ENCODE results near the gene ZNF512B.
"Not testable (repeated sequence)": the region's sequence is repeated elsewhere in the genome, so short reads cannot be mapped to it uniquely, and the experiment has no call there.

ZNF512B gene

DNA sequence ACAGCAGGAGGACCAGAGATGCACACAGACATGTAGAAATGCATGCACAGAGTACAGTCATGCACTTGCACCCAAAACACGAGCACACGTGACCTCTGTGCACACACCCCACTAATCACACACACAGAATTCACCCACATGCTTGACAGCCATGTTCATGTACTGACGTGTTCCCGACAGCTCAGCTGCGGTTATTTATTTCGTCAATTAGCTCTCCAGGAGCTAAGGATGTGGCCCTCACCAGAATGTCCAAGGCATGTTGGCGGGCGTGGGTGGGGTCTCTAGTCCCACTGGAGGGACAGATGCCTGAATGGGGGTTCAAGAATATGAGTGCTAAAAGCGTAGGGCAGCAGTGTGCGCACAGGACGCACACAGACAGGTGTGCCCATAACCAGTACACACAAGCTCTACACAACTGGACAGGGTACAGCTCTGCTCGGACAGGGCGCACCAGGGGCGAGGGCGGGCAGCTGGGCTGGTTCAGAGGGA, 10.6 kb upstream of the ZNF512B start:
- TF ChIP-seq, protein P1, sequence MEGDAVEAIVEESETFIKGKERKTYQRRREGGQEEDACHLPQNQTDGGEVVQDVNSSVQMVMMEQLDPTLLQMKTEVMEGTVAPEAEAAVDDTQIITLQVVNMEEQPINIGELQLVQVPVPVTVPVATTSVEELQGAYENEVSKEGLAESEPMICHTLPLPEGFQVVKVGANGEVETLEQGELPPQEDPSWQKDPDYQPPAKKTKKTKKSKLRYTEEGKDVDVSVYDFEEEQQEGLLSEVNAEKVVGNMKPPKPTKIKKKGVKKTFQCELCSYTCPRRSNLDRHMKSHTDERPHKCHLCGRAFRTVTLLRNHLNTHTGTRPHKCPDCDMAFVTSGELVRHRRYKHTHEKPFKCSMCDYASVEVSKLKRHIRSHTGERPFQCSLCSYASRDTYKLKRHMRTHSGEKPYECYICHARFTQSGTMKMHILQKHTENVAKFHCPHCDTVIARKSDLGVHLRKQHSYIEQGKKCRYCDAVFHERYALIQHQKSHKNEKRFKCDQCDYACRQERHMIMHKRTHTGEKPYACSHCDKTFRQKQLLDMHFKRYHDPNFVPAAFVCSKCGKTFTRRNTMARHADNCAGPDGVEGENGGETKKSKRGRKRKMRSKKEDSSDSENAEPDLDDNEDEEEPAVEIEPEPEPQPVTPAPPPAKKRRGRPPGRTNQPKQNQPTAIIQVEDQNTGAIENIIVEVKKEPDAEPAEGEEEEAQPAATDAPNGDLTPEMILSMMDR (conservative IDR thresholded peaks at IDR 0.05): no peak
- no peak for TF ChIP-seq ZFX (IDR thresholded peaks at IDR 0.05)
- peak overlapping the region; percentile 97 for H3K27ac ChIP-seq

DNA sequence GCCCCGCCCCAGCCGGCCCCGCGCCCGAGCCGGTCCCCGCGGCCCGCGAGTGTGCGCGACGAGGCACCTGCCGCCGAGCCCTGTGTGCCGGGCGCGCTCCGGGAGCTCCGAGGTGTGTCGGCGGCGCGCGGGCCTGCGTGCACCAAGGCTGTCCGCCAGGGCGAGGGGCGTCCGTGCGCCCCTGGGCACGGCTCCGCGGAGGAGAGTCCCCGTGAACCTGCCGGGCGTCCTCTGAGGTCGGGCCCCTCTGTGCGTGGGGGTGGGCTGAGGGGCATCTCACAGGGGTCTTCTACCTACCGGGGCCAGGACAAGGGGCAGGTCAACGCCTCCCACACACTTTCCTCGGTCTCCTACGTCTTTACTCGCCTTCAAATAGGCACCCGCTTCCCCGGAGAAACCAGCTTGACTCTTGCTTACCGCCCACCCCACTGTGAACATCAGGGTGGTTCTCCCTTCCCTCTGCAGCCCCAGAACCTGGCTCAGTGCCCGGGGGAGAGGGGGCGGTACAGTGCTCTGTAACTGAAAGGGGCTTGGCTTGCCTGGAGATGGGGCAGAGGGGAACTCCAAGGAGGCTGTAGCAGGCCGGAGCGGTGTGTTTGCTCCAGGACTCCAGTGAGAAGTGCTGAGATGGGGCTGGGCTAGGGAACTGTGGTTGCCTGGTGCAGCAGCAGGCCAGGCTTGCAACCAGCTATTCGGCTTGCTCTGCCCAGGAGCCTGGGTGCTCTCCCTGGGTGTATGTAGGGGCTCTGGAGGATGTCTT, 10.0 kb upstream of the ZNF512B start, which contains the start of gene SAMD10:
Gene SAMD10, minus strand, starts transcription at position 86 of the 760 bp plus-strand sequence. CDS start 175 bp downstream, outside the sequence.
- no peak; the same call in 1 of the 2 replicates for TF ChIP-seq ZFX (IDR thresholded peaks at IDR 0.05)
- TF ChIP-seq, protein P1 (conservative IDR thresholded peaks at IDR 0.05): no peak; the same call in 1 of the 2 replicates
- H3K27ac ChIP-seq: peak within 1 kb of the TSS; percentile 97

DNA sequence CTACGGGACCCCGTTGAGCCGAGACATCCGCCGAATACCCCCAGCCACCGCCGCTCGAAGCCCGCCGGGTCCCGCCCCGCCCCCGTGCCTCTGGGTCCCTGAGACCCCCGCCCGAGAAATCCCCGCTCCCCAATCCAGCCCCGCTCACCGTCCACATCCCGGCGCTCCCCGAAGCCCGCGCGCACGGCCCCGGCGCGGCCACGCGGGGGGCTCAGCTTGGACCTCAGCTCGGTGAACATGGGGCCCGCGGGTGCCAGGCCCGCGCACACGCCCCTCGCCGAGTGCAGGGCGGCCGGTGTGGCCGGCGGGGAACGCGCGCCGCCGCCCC, 9.5 kb upstream of the ZNF512B start:
- TF ChIP-seq, protein P1 (conservative IDR thresholded peaks at IDR 0.05): no peak
- no peak for TF ChIP-seq ZFX (IDR thresholded peaks at IDR 0.05)
- peak overlapping the region; percentile 97 for H3K27ac ChIP-seq

DNA sequence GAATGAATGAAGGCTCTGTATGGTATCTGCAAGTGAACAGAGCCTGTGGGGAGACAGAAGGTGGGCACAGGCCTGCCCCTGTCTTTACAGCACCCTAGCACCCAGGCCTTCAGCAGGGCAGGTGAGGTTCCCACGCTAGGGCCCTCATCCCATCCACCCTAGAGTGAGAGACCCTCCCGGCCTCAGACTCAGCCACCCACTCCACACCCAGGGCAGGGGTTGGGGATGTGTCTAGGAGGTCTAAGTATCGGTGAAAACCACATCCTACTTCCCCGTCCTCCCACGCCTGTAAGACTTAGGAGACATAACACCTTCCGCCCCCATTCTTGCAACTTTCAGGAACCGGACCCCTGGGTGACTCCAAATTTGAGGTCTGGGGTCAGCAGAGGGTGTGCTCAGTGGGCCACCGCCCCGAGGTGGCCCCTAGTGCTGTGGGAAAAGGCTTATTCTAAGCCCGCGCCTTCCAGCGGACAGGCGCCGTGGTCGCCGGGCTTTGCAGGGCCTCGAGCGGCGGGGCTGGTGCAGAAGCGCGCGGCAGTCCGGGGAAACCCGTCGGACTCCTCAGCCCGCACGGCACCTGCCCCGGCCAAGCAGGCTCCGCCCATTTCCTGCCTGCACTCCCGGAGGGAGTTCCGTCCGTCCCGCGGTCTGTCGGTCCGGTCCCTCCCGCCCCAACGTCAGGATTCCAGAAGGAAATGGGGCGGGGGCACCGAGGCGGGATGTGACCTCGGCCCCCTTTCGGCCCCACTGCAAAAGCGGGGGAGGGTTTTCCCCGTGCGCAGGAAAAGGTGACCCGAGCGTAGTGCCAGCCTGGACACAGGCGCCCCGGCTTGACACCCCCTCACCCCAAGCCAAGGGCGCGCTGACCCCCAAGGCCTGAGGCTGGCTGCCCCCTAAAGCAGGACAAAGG, 8.8 kb upstream of the ZNF512B start:
- peak overlapping the region; percentile 97 for H3K27ac ChIP-seq
- no peak for TF ChIP-seq ZFX (IDR thresholded peaks at IDR 0.05)
- TF ChIP-seq, protein P1 (conservative IDR thresholded peaks at IDR 0.05): no peak

DNA sequence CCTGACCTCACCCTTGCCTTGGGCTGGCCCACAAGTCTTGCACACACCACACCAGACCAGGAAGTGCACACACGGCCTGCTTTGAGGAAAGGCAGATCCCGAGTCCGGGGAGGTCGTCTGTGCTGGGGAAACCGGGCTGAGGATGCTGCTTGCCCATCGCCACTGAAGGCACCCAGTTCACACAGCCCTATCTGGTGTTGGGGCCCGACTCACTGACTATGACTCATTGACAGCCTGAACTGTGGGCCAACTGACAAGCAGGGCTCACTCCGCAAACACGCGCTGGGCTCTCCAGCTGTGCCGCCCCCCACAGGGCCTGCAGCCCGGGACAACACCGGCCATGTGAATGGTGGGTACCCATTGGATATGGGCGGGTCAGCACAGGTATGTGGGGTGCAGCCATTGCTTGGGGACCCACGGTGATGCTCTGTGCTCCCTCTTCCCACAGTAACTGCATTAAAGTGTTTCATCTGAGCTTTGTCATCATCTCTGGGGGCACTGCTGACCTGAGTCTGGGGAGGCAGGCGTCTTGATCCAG, 8.1 kb upstream of the ZNF512B start:
- TF ChIP-seq, protein P1 (conservative IDR thresholded peaks at IDR 0.05): no peak
- no peak for TF ChIP-seq ZFX (IDR thresholded peaks at IDR 0.05)
- peak overlapping the region; percentile 97 for H3K27ac ChIP-seq

DNA sequence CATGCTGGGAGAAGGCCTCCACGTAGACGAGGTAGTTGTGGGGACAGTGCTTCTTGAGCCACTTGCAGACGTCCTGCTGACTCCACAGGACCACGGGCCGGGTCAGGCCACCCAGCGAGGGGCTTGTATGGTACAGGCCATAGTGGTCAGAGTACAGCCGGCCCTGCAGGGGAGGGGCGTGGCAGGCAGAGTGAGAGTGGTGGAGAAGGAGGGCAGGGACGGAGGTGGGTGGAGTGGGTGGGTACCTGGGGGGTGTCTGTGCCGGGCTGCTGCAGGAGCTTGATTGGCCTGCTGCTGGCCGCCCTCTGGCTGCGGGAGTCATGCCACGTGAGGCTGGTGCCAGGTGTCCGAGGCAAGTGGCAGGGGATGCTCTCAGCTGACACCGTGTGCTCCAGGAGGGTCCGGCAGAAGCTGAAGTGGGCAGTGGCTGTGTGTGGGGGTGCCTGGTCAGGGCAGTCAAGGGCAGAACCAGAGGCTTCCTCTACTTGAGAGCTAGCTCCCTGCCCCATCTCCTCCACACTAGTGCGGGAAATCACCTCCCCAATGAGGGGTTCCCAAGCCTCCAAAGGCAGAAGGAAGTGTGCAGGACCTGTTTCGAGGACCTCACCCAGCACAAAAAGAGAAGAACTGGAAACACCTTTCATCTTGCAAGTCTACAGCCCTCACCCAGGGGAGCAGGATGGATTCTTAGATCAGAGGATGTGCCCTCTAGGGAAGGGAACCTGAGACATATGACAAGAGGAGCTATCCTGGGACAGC, 7.4 kb upstream of the ZNF512B start:
- H3K27ac ChIP-seq: no peak overlapping the region
- TF ChIP-seq, protein P1 (conservative IDR thresholded peaks at IDR 0.05): no peak
- TF ChIP-seq ZFX (IDR thresholded peaks at IDR 0.05): no peak

DNA sequence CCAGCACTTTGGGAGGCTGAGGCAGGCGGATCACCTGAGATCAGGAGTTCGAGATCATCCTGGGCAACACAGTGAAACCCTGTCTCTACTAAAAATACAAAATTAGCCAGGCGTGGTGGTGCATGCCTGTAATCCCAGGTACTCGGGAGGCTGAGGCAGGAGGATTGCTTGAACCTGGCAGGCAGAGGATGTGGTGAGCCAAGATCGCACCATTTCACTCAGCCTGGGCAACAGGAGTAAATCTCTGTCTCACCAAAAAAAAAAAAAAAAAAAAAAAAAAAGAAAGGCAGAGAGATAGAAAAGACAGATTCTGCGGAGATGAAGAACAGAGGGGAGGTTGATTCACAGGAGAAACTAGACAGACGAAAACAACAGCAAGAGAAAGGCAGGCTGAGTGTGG, 6.8 kb upstream of the ZNF512B start:
- not testable (repeated sequence) for H3K27ac ChIP-seq

All from C4-2B (cell line).